Measurements from ENCODE around the gene SLC35A3.

SLC35A3 gene

GRCh38 chr1:99969729-99970621, at the start of gene SLC35A3:
Gene SLC35A3 (plus strand): TSS chr1:99969996. CDS start chr1:99993555, 23,559 bp downstream.
- TF ChIP-seq CTCF (conservative IDR thresholded peaks at IDR 0.05) = no peak

GRCh38 chr1:99934801-99935200, 35.0 kb upstream of the SLC35A3 start:
- TF ChIP-seq CTCF (conservative IDR thresholded peaks at IDR 0.05) = no peak
- H3K27ac ChIP-seq = no peak overlapping the region

More at GRCh38 chr1:99969729-99970621, at the start of gene SLC35A3:
- H3K27ac ChIP-seq = peak within 1 kb of the TSS; percentile 94

GRCh38 chr1:99935534-99935933, 34.3 kb upstream of the SLC35A3 start:
- no peak overlapping the region for H3K27ac ChIP-seq
- TF ChIP-seq CTCF (conservative IDR thresholded peaks at IDR 0.05) = no peak

GRCh38 chr1:99936071-99936470, 33.7 kb upstream of the SLC35A3 start:
- H3K27ac ChIP-seq = no peak overlapping the region
- TF ChIP-seq CTCF (conservative IDR thresholded peaks at IDR 0.05) = no peak

- no peak for TF ChIP-seq CTCF (conservative IDR thresholded peaks at IDR 0.05)
- no peak overlapping the region for H3K27ac ChIP-seq
These were observed 27.1 kb upstream of the SLC35A3 start for GRCh38 chr1:99942723-99943122.

- TF ChIP-seq CTCF (conservative IDR thresholded peaks at IDR 0.05) = no peak
- no peak overlapping the region for H3K27ac ChIP-seq
These were observed 26.5 kb upstream of the SLC35A3 start for GRCh38 chr1:99943223-99943794.

- TF ChIP-seq CTCF (conservative IDR thresholded peaks at IDR 0.05) = no peak
- no peak overlapping the region for H3K27ac ChIP-seq
These were observed 25.6 kb upstream of the SLC35A3 start for GRCh38 chr1:99944192-99944591.

Data from VCaP (cell line).